HepG2 (cell line): ENCODE measurements around the gene SLC1A5. TPM values are rescaled to one million over a fixed set of nuclear protein-coding genes. Genes with fewer than 3 reads are reported as not detected.

Experiments used
- ATAC-seq: fragments of 200-7000 bp; cut with Tn5 transposase; 3 replicates; pipeline ENCODE4 v1.9.1; 2020; ENCODE audit warnings: mild to moderate bottlenecking, moderate library complexity
- BruUV-seq: library from RNA; stranded (reverse); fragments of 400-500 nt; replicated peaks from 2 replicates; lab custom pipeline; 2021; lab: Mats Ljungman, UMichigan
- CTCF ChIA-PET: fragments of 300-600 bp; formaldehyde crosslinking; extraction: SDS; loops from one replicate; lab custom pipeline; 2021; ENCODE audit warnings: low total read pairs, inconsistent platforms, low intra/inter-chr PET ratio; lab: Yijun Ruan, JAX
- POLR2A ChIA-PET: fragments of 350-600 bp; sonication (Branson Sonifier 250); formaldehyde crosslinking; loops from one replicate; lab custom pipeline; 2020; ENCODE audit warnings: antibody characterized with exemption, inconsistent platforms; lab: Yijun Ruan, JAX
- DNase-seq: peaks from one replicate; pipeline ENCODE4 v3.0.0-alpha.2; 2015; ENCODE audit warnings: low spot score
- FAIRE-seq: peaks from 3 replicates; lab custom pipeline; 2011; peaks lifted over from hg19 to GRCh38; lab: Jason Lieb, UNC
- H2AFZ ChIP-seq: one replicate; pipeline ENCODE4 v1.6.1; 2011; ENCODE audit warnings: low read length, inconsistent platforms
- H3K27ac ChIP-seq: fragments of 300-600 bp; 3 replicates; pipeline ENCODE4 v1.8.0; 2011; ENCODE audit warnings: mixed run types, mild to moderate bottlenecking, mixed read lengths, low read length, inconsistent platforms; ENCODE audit not compliant: insufficient read depth; ENCODE audit errors: extremely low read length
- H3K27me3 ChIP-seq, 2 experiments: fragments of 200-600 bp in 1 of 2; 2 replicates in 1 of 2; 3 replicates in 1 of 2; pipeline versions ENCODE4 v1.6.0 to v1.8.0; 2011; ENCODE audit warnings: low read length in 2 of 2, mild to moderate bottlenecking in 2 of 2, moderate library complexity in 2 of 2, inconsistent platforms in 1 of 2; ENCODE audit not compliant: insufficient read depth in 2 of 2, control insufficient read depth in 1 of 2
- H3K36me3 ChIP-seq, 2 experiments: fragments of 200-600 bp in 1 of 2; replicated peaks in 1 of 2; 2 replicates in 1 of 2; 3 replicates in 1 of 2; pipeline versions ENCODE4 v1.5.1 to v1.8.0; 2011; ENCODE audit warnings: low read length in 2 of 2, inconsistent platforms in 1 of 2; ENCODE audit not compliant: insufficient read depth in 2 of 2, control insufficient read depth in 1 of 2
- H3K4me1 ChIP-seq: 2 replicates; pipeline ENCODE4 v1.5.1; 2012; ENCODE audit warnings: low read length, inconsistent platforms; ENCODE audit not compliant: insufficient read depth
- H3K4me2 ChIP-seq: 2 replicates; pipeline ENCODE4 v1.6.0; 2011; ENCODE audit warnings: low read depth, low read length, inconsistent platforms
- H3K4me3 ChIP-seq, 3 experiments: fragments of 200-600 bp in 1 of 3; sonication (generic), shearing (Covaris generic) in 1 of 3; replicated peaks in 1 of 3; 2 replicates each; pipeline ENCODE4 v1.5.1; 2011 to 2016; ENCODE audit warnings: low read length in 3 of 3, inconsistent platforms in 2 of 3, low read depth in 2 of 3, mild to moderate bottlenecking in 2 of 3, control low read depth in 1 of 3, mixed read lengths in 1 of 3; ENCODE audit not compliant: insufficient read depth in 1 of 3
- H3K79me2 ChIP-seq: one replicate; pipeline ENCODE4 v1.6.1; 2011; ENCODE audit warnings: low read length, inconsistent platforms; ENCODE audit not compliant: insufficient read depth
- H3K9ac ChIP-seq: 2 replicates; pipeline ENCODE4 v1.6.0; 2011; ENCODE audit warnings: mild to moderate bottlenecking, low read depth, low read length, inconsistent platforms; ENCODE audit not compliant: insufficient read depth
- H3K9me3 ChIP-seq: 2 replicates; pipeline ENCODE4 v1.5.1; 2012; ENCODE audit warnings: mild to moderate bottlenecking, low read length
- H4K20me1 ChIP-seq: 2 replicates; pipeline ENCODE4 v1.6.0; 2011; ENCODE audit warnings: inconsistent platforms, mild to moderate bottlenecking, low read length, moderate library complexity; ENCODE audit not compliant: insufficient read depth
- ATAD3A ChIP-seq: sonication (generic); formaldehyde crosslinking; IDR thresholded peaks from 2 replicates; pipeline ENCODE4 v1.4.0; 2020; ENCODE audit warnings: missing genetic modification reagents
- DR1 ChIP-seq: sonication (generic); formaldehyde crosslinking; IDR thresholded peaks from 2 replicates; pipeline ENCODE4 v1.8.0; 2021; ENCODE audit warnings: mild to moderate bottlenecking, missing genetic modification reagents, inconsistent platforms
- KAT7 ChIP-seq: IDR thresholded peaks from 2 replicates; pipeline ENCODE4 v1.6.1; 2018; ENCODE audit warnings: borderline replicate concordance, missing compliant biosample characterization
- KDM4B ChIP-seq: sonication (generic); formaldehyde crosslinking; IDR thresholded peaks from 2 replicates; pipeline ENCODE4 v1.4.0; 2020; ENCODE audit warnings: missing genetic modification reagents
- KLF11 ChIP-seq: IDR thresholded peaks from 2 replicates; pipeline ENCODE4 v1.6.1; 2016; ENCODE audit warnings: missing compliant biosample characterization
- MBNL3 ChIP-seq: fragments of 250-450 bp; sonication (Bioruptor Pico); conservative IDR thresholded peaks from 2 replicates; pipeline ENCODE4 v1.8.0; 2022; ENCODE audit warnings: mild to moderate bottlenecking, inconsistent platforms
- MTA3 ChIP-seq: sonication (generic); formaldehyde crosslinking; IDR thresholded peaks from 2 replicates; pipeline ENCODE4 v1.4.0; 2020; ENCODE audit warnings: missing genetic modification reagents
- NCOA2 ChIP-seq: sonication (generic); formaldehyde crosslinking; IDR thresholded peaks from 2 replicates; pipeline ENCODE4 v1.8.0; 2022; ENCODE audit warnings: inconsistent platforms
- RXRB ChIP-seq: IDR thresholded peaks from 2 replicates; pipeline ENCODE4 v1.6.1; 2016; ENCODE audit warnings: borderline replicate concordance, missing genetic modification reagents, missing compliant biosample characterization
- SNAI1 ChIP-seq: sonication (generic); formaldehyde crosslinking; IDR thresholded peaks from 2 replicates; pipeline ENCODE4 v1.5.0; 2020; ENCODE audit warnings: mild to moderate bottlenecking, missing genetic modification reagents, borderline replicate concordance
- TAF15 ChIP-seq: fragments of 200-400 bp; formaldehyde crosslinking; IDR thresholded peaks from one replicate; pipeline ENCODE4 v1.6.1; 2018; ENCODE audit warnings: mild to moderate bottlenecking, low read depth, low read length; ENCODE audit not compliant: poor library complexity, severe bottlenecking
- TBX2 ChIP-seq: sonication (generic); formaldehyde crosslinking; IDR thresholded peaks from 2 replicates; pipeline ENCODE4 v1.5.0; 2020; ENCODE audit warnings: missing genetic modification reagents, mild to moderate bottlenecking, borderline replicate concordance
- ZNF30 ChIP-seq: sonication (generic); formaldehyde crosslinking; IDR thresholded peaks from 2 replicates; pipeline ENCODE4 v1.5.0; 2020; ENCODE audit warnings: mild to moderate bottlenecking, missing genetic modification reagents
- ZNF569 ChIP-seq: sonication (generic); formaldehyde crosslinking; IDR thresholded peaks from 2 replicates; pipeline ENCODE4 v1.5.0; 2020; ENCODE audit warnings: mild to moderate bottlenecking, missing genetic modification reagents, moderate library complexity, borderline replicate concordance
- WGBS: methylation state at CpG from one replicate; pipeline ENCODE4 v1.1.6; 2017; ENCODE audit warnings: low lambda C conversion rate; 5-methylcytosine and 5-hydroxymethylcytosine counted together
- in situ Hi-C: cut with HindIII; loops from 2 replicates; pipeline ENCODE4 v1.10.0; 2017; ENCODE audit warnings: low pct_unique_long_range_greater_than_20kb; ENCODE audit not compliant: extremely low pct_ligation_motif_present
- intact Hi-C: fragments of 100-400 bp; cut with micrococcal nuclease; formaldehyde crosslinking; loops from one replicate; pipeline ENCODE4 v1.10.0; 2022; ENCODE audit not compliant: unreplicated experiment
- polyA plus RNA-seq, 8 experiments: library from polyadenylated mRNA; depleted of rRNA in 3 of 8; stranded (reverse) in 7 of 8; unstranded in 1 of 8; fragments of >200 nt; fragmentation: Illumina TruSeq in 4 of 8; extraction: Trizol in 4 of 8; gene quantifications; 2 replicates each; pipeline versions ENCODE4 v1.2.1 to v1.2.3, GENCODE V29; 2011 to 2016; ENCODE audit warnings: low read depth in 4 of 8, missing spikeins in 1 of 8, mixed read lengths in 1 of 8; ENCODE audit not compliant: insufficient read depth in 1 of 8
- total RNA-seq, 5 experiments: library from RNA; depleted of rRNA; stranded (reverse); fragments of >200 nt; fragmentation: Illumina TruSeq; extraction: Trizol; gene quantifications; 2 replicates each; pipeline ENCODE4 v1.2.3, GENCODE V29; 2016; ENCODE audit warnings: low read depth in 1 of 5
- TF ChIP-seq, protein P1 (sequence below): sonication (generic); formaldehyde crosslinking; conservative IDR thresholded peaks from 2 replicates; pipeline ENCODE4 v1.8.0; 2022; ENCODE audit warnings: missing genetic modification reagents
- TF ChIP-seq, protein P2 (sequence below): sonication (generic); formaldehyde crosslinking; conservative IDR thresholded peaks from 2 replicates; pipeline ENCODE4 v1.8.0; 2022; ENCODE audit warnings: low read depth, missing genetic modification reagents
- TF ChIP-seq, protein P3 (sequence below): sonication (generic); formaldehyde crosslinking; IDR thresholded peaks from 2 replicates; pipeline ENCODE4 v1.5.0; 2020; ENCODE audit warnings: missing genetic modification reagents, mild to moderate bottlenecking, borderline replicate concordance

The SLC1A5 gene
- total and polyA plus RNA-seq, 2 of the 13 experiments (the other 11 are each of a cell fraction or from before 2014, with no cell fraction given): 120 to 159 TPM

DNA sequence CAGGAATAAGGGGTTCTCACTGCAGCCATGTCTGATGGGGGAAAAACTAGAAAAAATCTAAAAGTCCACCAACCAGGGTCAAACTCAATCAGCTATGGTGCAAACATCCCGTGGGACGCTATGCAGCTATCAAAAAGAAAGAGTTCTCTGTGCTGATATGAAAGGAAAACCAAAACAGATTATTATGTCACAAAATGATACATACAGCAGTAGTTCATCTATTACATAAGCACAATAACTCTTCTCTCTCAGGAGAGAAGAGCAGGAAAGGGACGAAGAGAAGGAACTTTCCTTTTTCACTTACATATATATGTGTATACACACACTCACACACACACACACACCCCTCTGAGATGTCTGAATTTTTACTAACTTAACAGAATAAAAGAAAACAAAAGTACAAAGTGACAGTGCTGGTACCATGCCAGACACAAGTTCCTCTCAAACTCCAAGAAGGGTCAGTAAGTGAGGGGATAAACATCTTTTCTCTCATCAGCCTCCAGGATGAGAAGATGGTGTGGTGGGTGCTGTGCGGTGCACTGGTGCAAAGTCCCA lies 45.4 kb downstream of the SLC1A5 start:
- intact Hi-C loops: no loop called here

More for the DNA sequence above, 45.4 kb downstream of the SLC1A5 start:
- CTCF ChIA-PET: no interaction called here
- no peaks in the 10 kb centered on the region; a peak in 1 of 5 replicates for H3K27me3 ChIP-seq
- no peak overlapping the region for H3K4me3 ChIP-seq
- BruUV-seq: TSS peak; percentile 41
- peaks cover 16 to 31% of the 10 kb centered on the region in 2 experiments for H3K36me3 ChIP-seq
- no peak for FAIRE-seq
- TF ChIP-seq ATAD3A (CRISPR knock-in tag) (no peak), DR1 (no peak), KAT7 (CRISPR knock-in tag) (no peak), TBX2 (CRISPR knock-in tag) (no peak), MBNL3 (CRISPR knock-in tag) (no peak), KDM4B (no peak), KLF11 (no peak), ZNF569 (CRISPR knock-in tag) (no peak), RXRB (CRISPR knock-in tag) (no peak), TAF15 (no peak), NCOA2 (CRISPR knock-in tag) (no peak), ZNF30 (CRISPR knock-in tag) (no peak), SNAI1 (CRISPR knock-in tag) (no peak), MTA3 (CRISPR knock-in tag) (no peak)
- TF ChIP-seq, protein P1, sequence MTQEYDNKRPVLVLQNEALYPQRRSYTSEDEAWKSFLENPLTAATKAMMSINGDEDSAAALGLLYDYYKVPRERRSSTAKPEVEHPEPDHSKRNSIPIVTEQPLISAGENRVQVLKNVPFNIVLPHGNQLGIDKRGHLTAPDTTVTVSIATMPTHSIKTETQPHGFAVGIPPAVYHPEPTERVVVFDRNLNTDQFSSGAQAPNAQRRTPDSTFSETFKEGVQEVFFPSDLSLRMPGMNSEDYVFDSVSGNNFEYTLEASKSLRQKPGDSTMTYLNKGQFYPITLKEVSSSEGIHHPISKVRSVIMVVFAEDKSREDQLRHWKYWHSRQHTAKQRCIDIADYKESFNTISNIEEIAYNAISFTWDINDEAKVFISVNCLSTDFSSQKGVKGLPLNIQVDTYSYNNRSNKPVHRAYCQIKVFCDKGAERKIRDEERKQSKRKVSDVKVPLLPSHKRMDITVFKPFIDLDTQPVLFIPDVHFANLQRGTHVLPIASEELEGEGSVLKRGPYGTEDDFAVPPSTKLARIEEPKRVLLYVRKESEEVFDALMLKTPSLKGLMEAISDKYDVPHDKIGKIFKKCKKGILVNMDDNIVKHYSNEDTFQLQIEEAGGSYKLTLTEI (CRISPR knock-in tag): no peak
- TF ChIP-seq, protein P2, sequence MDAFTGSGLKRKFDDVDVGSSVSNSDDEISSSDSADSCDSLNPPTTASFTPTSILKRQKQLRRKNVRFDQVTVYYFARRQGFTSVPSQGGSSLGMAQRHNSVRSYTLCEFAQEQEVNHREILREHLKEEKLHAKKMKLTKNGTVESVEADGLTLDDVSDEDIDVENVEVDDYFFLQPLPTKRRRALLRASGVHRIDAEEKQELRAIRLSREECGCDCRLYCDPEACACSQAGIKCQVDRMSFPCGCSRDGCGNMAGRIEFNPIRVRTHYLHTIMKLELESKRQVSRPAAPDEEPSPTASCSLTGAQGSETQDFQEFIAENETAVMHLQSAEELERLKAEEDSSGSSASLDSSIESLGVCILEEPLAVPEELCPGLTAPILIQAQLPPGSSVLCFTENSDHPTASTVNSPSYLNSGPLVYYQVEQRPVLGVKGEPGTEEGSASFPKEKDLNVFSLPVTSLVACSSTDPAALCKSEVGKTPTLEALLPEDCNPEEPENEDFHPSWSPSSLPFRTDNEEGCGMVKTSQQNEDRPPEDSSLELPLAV (CRISPR knock-in tag): no peak
- TF ChIP-seq, protein P3, sequence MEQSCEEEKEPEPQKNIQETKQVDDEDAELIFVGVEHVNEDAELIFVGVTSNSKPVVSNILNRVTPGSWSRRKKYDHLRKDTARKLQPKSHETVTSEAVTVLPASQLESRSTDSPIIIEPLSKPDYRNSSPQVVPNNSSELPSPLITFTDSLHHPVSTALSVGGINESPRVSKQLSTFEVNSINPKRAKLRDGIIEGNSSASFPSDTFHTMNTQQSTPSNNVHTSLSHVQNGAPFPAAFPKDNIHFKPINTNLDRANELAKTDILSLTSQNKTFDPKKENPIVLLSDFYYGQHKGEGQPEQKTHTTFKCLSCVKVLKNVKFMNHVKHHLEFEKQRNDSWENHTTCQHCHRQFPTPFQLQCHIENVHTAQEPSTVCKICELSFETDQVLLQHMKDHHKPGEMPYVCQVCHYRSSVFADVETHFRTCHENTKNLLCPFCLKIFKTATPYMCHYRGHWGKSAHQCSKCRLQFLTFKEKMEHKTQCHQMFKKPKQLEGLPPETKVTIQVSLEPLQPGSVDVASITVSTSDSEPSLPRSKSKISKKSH: no peak
- no peak for ATAC-seq
- peaks cover 77% of the 10 kb centered on the region for H3K79me2 ChIP-seq
- H3K4me1 ChIP-seq: peaks cover 28% of the 10 kb centered on the region
- no peak overlapping the region for H2AFZ ChIP-seq
- no peak overlapping the region for H3K9ac ChIP-seq
- 88% methylated on average over 4 of the region's 4 CpGs for WGBS
- POLR2A ChIA-PET: interaction anchor here (0.6 kb wide), 1 partner anchor 80 kb away, joined by 3 read pairs; no protein-coding TSS in a partner anchor
- DNase-seq: no peak
- H3K4me2 ChIP-seq: peak overlapping the region; percentile 15; the same call in 1 of the 2 replicates
- no peak overlapping the region for H3K27ac ChIP-seq
- H3K9me3 ChIP-seq: no peaks in the 10 kb centered on the region
- H4K20me1 ChIP-seq: peaks cover 40% of the 10 kb centered on the region
- in situ Hi-C loops: no loop called here
